Activated CD4-positive, alpha-beta memory T cell treated with anti-CD3 and anti-CD28 coated beads for 36 hours (primary cell): Measurements from ENCODE around the gene DPF3. TPM values are rescaled to one million over a fixed set of nuclear protein-coding genes. Genes with fewer than 3 reads are reported as not detected.
A peak's percentile ranks its signal among the peaks of the same experiment; 100 is the strongest.

Source experiments
- CTCF ChIA-PET: fragments of 350-600 bp; sonication (Branson Sonifier 250); formaldehyde crosslinking; loops from one replicate; lab custom pipeline; 2021; ENCODE audit warnings: antibody characterized with exemption, inconsistent platforms; lab: Charles Lee
- POLR2A ChIA-PET: fragments of 350-600 bp; sonication (Branson Sonifier 250); formaldehyde crosslinking; loops from one replicate; lab custom pipeline; 2021; ENCODE audit warnings: antibody characterized with exemption; lab: Charles Lee
- DNase-seq: peaks from one replicate; pipeline ENCODE4 v3.0.0-alpha.2; 2020
- H3K27ac Mint-ChIP-seq: one replicate; pipeline ENCODE4 v1.8.0; 2021; ENCODE audit warnings: mixed read lengths
- H3K27me3 Mint-ChIP-seq: one replicate; pipeline ENCODE4 v1.8.0; 2021; ENCODE audit warnings: mixed read lengths
- H3K36me3 Mint-ChIP-seq: one replicate; pipeline ENCODE4 v1.8.0; 2021; ENCODE audit warnings: mixed read lengths
- H3K4me1 Mint-ChIP-seq: one replicate; pipeline ENCODE4 v1.8.0; 2021; ENCODE audit warnings: low read depth, mixed read lengths
- H3K4me3 Mint-ChIP-seq: one replicate; pipeline ENCODE4 v1.8.0; 2021; ENCODE audit warnings: mild to moderate bottlenecking, mixed read lengths
- H3K9me3 Mint-ChIP-seq: one replicate; pipeline ENCODE4 v1.8.0; 2021; ENCODE audit warnings: mixed read lengths
- intact Hi-C: fragments of 100-400 bp; cut with micrococcal nuclease; formaldehyde crosslinking; loops from one replicate; pipeline ENCODE4 v1.15.1; 2023
- total RNA-seq, 2 experiments: library from RNA; stranded (reverse); gene quantifications; one replicate each; pipeline ENCODE4 v1.2.3, GENCODE V29; 2021

Gene DPF3
- total RNA-seq, 2 experiments from 2014 or later, result 0.24 to 0.39 TPM

GRCh38 chr14:72663956-72664650 lies 229.8 kb downstream of the DPF3 start:
- Mint-ChIP-seq H3K4me3 (no peak overlapping the region), H3K27ac (no peak overlapping the region), H3K36me3 (no peaks in the 10 kb centered on the region), H3K4me1 (peaks cover 8% of the 10 kb centered on the region), H3K9me3 (no peaks in the 10 kb centered on the region), H3K27me3 (no peaks in the 10 kb centered on the region)
- CTCF ChIA-PET, result interaction anchor here (0.7 kb wide), 1 partner anchor 148 kb away, joined by 3 read pairs; no protein-coding TSS in a partner anchor
- intact Hi-C loops, result no loop called here
- POLR2A ChIA-PET, result no interaction called here
- no peak for DNase-seq

DNA sequence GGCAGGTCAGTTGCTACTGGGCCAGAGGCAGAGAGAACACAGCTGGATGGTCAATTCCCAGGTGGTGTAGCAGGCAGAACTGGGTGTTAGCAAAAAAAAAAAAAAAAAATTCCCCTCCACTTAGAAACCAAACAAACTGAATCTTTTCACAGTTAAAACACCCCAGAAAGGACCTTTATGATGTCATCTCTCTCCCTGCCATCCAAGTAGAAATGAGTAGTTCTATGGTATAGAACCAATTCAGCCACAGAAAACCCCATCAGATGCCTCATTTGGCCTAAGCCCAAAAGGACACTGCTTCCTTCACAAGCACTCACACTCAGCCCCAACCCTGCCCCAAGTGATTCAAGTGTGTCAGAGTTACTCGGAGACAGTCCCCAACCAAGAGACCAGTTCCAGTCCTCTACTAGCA lies 230.8 kb downstream of the DPF3 start:
- intact Hi-C loops, result no loop called here
- H3K9me3 Mint-ChIP-seq, result no peaks in the 10 kb centered on the region
- H3K4me1 Mint-ChIP-seq, result peaks cover 8% of the 10 kb centered on the region
- ChIA-PET POLR2A (no interaction called here), CTCF (no interaction called here)
- H3K27ac Mint-ChIP-seq, result no peak overlapping the region
- no peaks in the 10 kb centered on the region for H3K36me3 Mint-ChIP-seq
- H3K27me3 Mint-ChIP-seq, result no peaks in the 10 kb centered on the region
- DNase-seq, result peak; percentile 28
- no peak overlapping the region for H3K4me3 Mint-ChIP-seq

DNA sequence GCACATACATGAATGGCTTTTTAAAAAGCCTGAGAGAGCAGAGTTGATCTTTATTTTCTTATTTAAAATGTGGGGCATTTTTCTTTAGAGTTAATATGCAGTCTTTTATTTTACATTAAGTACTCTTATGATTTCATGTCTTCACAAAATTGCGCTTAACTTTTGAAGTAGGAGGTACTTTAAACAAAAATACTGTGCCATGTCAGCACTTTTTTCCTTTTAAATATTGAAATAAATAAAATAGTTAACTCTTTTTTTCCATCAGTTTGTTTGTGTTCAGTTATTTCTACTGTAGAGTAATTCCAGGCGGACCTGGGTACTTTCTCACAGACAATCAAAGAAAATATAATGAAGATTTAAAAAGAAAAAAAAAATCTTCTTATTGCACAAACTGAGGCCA lies 231.7 kb downstream of the DPF3 start:
- no peaks in the 10 kb centered on the region for H3K27me3 Mint-ChIP-seq
- POLR2A ChIA-PET, result no interaction called here
- CTCF ChIA-PET, result no interaction called here
- H3K4me1 Mint-ChIP-seq, result peaks cover 8% of the 10 kb centered on the region
- H3K9me3 Mint-ChIP-seq, result no peaks in the 10 kb centered on the region
- DNase-seq, result no peak
- intact Hi-C loops, result no loop called here
- H3K27ac Mint-ChIP-seq, result no peak overlapping the region
- H3K36me3 Mint-ChIP-seq, result no peaks in the 10 kb centered on the region
- H3K4me3 Mint-ChIP-seq, result no peak overlapping the region

GRCh38 chr14:72657214-72657921 lies 236.5 kb downstream of the DPF3 start:
- POLR2A ChIA-PET, result no interaction called here
- intact Hi-C loops, result no loop called here
- CTCF ChIA-PET, result no interaction called here

DNA sequence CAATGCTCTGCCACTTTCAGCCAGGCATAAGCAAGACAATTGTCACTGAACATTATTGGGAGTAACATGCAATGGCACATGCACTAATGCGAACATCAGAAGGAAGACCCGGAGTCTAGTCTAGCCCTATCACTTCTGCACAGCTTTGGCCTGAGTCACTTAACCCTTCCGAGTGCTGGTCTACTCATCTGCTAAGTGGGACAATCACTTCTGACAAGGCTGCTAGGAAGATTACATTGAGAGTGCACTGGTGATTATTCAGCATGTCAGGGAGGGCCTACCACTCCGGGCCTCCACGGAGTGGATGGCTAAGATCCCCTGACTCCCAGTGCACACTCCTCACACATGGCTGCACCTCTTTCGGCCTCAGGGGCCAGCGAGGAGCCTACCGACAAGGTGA lies 240.9 kb downstream of the DPF3 start:
- no peaks in the 10 kb centered on the region for H3K36me3 Mint-ChIP-seq
- intact Hi-C loops, result no loop called here
- ChIA-PET CTCF (no interaction called here), POLR2A (no interaction called here)
- DNase-seq, result no peak
- no peak overlapping the region for H3K4me3 Mint-ChIP-seq
- H3K27me3 Mint-ChIP-seq, result no peaks in the 10 kb centered on the region
- no peak overlapping the region for H3K27ac Mint-ChIP-seq
- no peaks in the 10 kb centered on the region for H3K4me1 Mint-ChIP-seq
- H3K9me3 Mint-ChIP-seq, result no peaks in the 10 kb centered on the region

More at GRCh38 chr14:72657214-72657921, 236.5 kb downstream of the DPF3 start:
- DNase-seq, result no peak
- Mint-ChIP-seq H3K27me3 (no peaks in the 10 kb centered on the region), H3K36me3 (no peaks in the 10 kb centered on the region), H3K4me3 (no peak overlapping the region), H3K27ac (no peak overlapping the region), H3K9me3 (no peaks in the 10 kb centered on the region), H3K4me1 (no peaks in the 10 kb centered on the region)

GRCh38 chr14:72652179-72652578 lies 241.7 kb downstream of the DPF3 start:
- intact Hi-C loops, result no loop called here
- Mint-ChIP-seq H3K4me1 (no peaks in the 10 kb centered on the region), H3K27me3 (no peaks in the 10 kb centered on the region), H3K4me3 (no peak overlapping the region), H3K36me3 (no peaks in the 10 kb centered on the region), H3K9me3 (no peaks in the 10 kb centered on the region), H3K27ac (no peak overlapping the region)
- ChIA-PET CTCF (no interaction called here), POLR2A (no interaction called here)
- no peak for DNase-seq

DNA sequence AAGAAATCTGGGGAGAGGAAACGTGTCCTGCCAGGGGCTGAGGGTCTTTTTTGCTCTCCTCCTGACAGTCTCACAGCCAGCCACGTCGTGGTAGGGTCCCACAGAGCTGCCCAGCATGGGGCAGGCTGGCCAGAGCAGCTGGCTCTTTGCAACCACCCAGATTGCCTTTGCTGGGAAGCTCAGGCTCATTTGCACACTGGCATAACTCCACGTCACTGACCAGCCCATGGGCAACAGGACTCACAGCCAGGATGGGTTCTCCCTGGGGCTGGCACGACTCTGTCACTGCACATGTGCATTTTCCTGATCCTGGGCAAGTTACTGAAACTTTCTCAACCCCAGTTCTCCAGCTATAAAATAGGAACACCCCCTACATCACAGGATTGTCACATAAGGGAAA lies 242.2 kb downstream of the DPF3 start:
- Mint-ChIP-seq H3K36me3 (no peaks in the 10 kb centered on the region), H3K4me3 (no peak overlapping the region), H3K9me3 (no peaks in the 10 kb centered on the region), H3K4me1 (no peaks in the 10 kb centered on the region), H3K27me3 (no peaks in the 10 kb centered on the region), H3K27ac (no peak overlapping the region)
- DNase-seq, result no peak
- POLR2A ChIA-PET, result no interaction called here
- CTCF ChIA-PET, result no interaction called here
- intact Hi-C loops, result no loop called here

DNA sequence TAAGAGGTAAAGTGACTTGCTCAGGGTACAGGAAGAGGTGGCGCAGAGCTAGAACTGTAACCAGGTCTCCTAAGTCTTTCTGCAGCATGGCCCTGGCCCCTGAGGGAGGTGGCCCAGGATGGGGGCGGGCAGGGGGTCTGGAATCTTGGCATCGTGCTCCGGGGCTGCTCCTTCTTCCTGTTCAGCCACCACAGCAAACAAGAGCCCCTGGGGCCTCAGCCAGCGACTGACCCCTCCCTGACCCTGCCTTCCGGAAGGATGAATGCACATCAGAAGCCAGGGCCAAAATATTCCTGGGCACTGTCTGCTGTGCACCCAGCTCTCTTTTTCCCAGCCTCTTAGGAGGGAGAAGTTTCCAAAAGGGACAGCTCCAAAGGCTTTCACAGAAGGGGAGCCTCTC lies 242.8 kb downstream of the DPF3 start:
- Mint-ChIP-seq H3K27ac (no peak overlapping the region), H3K4me3 (no peak overlapping the region), H3K36me3 (no peaks in the 10 kb centered on the region), H3K9me3 (no peaks in the 10 kb centered on the region), H3K27me3 (no peaks in the 10 kb centered on the region), H3K4me1 (no peaks in the 10 kb centered on the region)
- CTCF ChIA-PET, result no interaction called here
- intact Hi-C loops, result no loop called here
- DNase-seq, result no peak
- POLR2A ChIA-PET, result no interaction called here

GRCh38 chr14:72649603-72650227 lies 244.2 kb downstream of the DPF3 start:
- no peaks in the 10 kb centered on the region for H3K27me3 Mint-ChIP-seq
- H3K4me3 Mint-ChIP-seq, result no peak overlapping the region
- POLR2A ChIA-PET, result no interaction called here
- H3K36me3 Mint-ChIP-seq, result no peaks in the 10 kb centered on the region
- no peak overlapping the region for H3K27ac Mint-ChIP-seq
- CTCF ChIA-PET, result no interaction called here
- H3K9me3 Mint-ChIP-seq, result no peaks in the 10 kb centered on the region
- DNase-seq, result no peak
- intact Hi-C loops, result no loop called here
- no peaks in the 10 kb centered on the region for H3K4me1 Mint-ChIP-seq

DNA sequence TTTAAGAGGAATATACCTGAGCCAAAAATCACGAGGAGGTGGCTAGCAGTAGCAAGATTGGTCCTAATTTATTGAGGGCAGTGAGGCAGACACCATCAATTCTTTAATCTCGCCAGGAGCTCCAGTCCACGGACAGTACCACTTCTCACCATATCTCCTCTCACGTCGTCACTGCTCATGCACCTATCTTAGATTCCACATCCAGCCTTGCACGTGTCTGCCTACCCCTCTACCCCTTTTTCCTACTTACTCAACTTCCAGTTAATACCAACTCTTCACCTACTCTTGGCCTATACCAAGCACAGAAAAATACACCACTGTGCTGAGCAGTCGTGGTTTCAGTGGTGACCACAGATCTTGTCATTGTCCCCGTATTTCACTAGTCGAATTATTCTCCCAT lies 246.1 kb downstream of the DPF3 start:
- Mint-ChIP-seq H3K27me3 (no peaks in the 10 kb centered on the region), H3K27ac (no peak overlapping the region), H3K9me3 (no peaks in the 10 kb centered on the region), H3K36me3 (no peaks in the 10 kb centered on the region), H3K4me1 (no peaks in the 10 kb centered on the region), H3K4me3 (no peak overlapping the region)
- no peak for DNase-seq
- intact Hi-C loops, result no loop called here
- POLR2A ChIA-PET, result no interaction called here
- CTCF ChIA-PET, result interaction anchor here (0.7 kb wide), 1 partner anchor 9 kb away, joined by 3 read pairs; no protein-coding TSS in a partner anchor

GRCh38 chr14:72646861-72647528 lies 246.9 kb downstream of the DPF3 start:
- Mint-ChIP-seq H3K27me3 (no peaks in the 10 kb centered on the region), H3K27ac (no peak overlapping the region), H3K4me3 (no peak overlapping the region), H3K36me3 (no peaks in the 10 kb centered on the region), H3K9me3 (peaks cover 1% of the 10 kb centered on the region), H3K4me1 (no peaks in the 10 kb centered on the region)
- ChIA-PET CTCF (interaction anchor here (0.7 kb wide), 1 partner anchor 8 kb away, joined by 3 read pairs; no protein-coding TSS in a partner anchor), POLR2A (no interaction called here)
- DNase-seq, result no peak
- intact Hi-C loops, result no loop called here

- H3K27me3 Mint-ChIP-seq, result no peaks in the 10 kb centered on the region
- no peak overlapping the region for H3K27ac Mint-ChIP-seq
- intact Hi-C loops, result no loop called here
- POLR2A ChIA-PET, result no interaction called here
- no peaks in the 10 kb centered on the region for H3K4me1 Mint-ChIP-seq
- H3K4me3 Mint-ChIP-seq, result no peak overlapping the region
- H3K9me3 Mint-ChIP-seq, result peaks cover 2% of the 10 kb centered on the region
- DNase-seq, result no peak
- no peaks in the 10 kb centered on the region for H3K36me3 Mint-ChIP-seq
- CTCF ChIA-PET, result no interaction called here
Observed at GRCh38 chr14:72645706-72646105, 248.2 kb downstream of the DPF3 start.
